K562 (cell line): ENCODE measurements around the gene LYRM1. TPM values are rescaled to one million over a fixed set of nuclear protein-coding genes. Genes with fewer than 3 reads are reported as not detected.

ENCODE experiments used
- polyA plus RNA-seq, 8 experiments: library from polyadenylated mRNA; depleted of rRNA in 4 of 8; stranded (reverse) in 5 of 8; unstranded in 3 of 8; fragments of >200 nt; fragmentation: Nextera tagmentation in 2 of 8; fragmentation: Illumina TruSeq in 1 of 8; extraction: Ambion mirVana in 2 of 8; extraction: Trizol in 1 of 8; gene quantifications; 2 replicates each; pipeline versions ENCODE4 v1.2.1 to v1.2.3, GENCODE V29; 2011 to 2014; ENCODE audit warnings: inconsistent platforms in 1 of 8, missing spikeins in 1 of 8
- total RNA-seq, 7 experiments: library from RNA; depleted of rRNA in 6 of 7; stranded (reverse); fragments of >200 nt in 6 of 7; fragmentation: Illumina TruSeq in 2 of 7; extraction: Trizol in 2 of 7; gene quantifications; 2 replicates each; pipeline versions ENCODE4 v1.2.1 to v1.2.3, GENCODE V29; 2011 to 2021; ENCODE audit warnings: low replicate concordance in 1 of 7
- TF ChIP-seq, protein P1 (sequence below): fragments of 200-600 bp; sonication (generic); IDR thresholded peaks from one replicate; pipeline ENCODE4 v1.6.1; 2012; ENCODE audit warnings: mild to moderate bottlenecking, low read depth, low read length, inconsistent platforms
- TF ChIP-seq, protein P2 (sequence below): fragments of 250-450 bp; sonication (Bioruptor Pico); IDR thresholded peaks from 2 replicates; pipeline ENCODE4 v1.4.0; 2020

The LYRM1 gene
- total and polyA plus RNA-seq, 9 of the 15 experiments (the other 6 are each of a cell fraction or from before 2014, with no cell fraction given): 17.5 to 44.1 (median 32.7) TPM

DNA sequence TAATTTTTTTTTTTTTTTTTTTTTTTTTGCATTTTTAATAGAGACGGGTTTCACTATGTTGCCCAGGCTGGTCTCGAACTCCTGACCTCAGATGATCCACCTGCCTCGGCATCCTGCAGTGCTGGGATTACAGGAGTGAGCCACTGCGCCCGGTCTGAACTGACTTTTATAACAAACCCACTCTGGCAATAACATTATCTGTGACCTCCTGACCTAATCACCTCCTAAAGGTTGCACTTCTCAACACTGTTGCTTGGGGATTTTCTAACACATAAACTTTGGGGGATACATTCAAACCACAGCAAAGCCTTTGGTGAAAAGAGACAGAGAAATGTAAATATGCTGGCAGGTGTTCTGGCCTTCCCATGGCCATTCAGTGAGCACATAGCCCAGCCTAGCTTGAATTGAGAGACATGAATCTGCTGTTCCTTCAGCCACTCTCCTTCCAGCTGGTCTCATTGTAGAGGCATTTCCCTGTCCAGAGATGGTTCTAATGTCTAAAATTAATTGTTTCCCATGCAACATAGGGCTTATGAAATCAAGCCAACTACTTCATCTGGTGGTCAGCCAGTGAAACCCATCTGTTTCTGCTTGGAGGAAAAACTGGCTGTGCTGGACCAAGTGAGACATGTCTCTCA is 28.3 kb downstream of the LYRM1 start (continued):
- TF ChIP-seq, protein P1, sequence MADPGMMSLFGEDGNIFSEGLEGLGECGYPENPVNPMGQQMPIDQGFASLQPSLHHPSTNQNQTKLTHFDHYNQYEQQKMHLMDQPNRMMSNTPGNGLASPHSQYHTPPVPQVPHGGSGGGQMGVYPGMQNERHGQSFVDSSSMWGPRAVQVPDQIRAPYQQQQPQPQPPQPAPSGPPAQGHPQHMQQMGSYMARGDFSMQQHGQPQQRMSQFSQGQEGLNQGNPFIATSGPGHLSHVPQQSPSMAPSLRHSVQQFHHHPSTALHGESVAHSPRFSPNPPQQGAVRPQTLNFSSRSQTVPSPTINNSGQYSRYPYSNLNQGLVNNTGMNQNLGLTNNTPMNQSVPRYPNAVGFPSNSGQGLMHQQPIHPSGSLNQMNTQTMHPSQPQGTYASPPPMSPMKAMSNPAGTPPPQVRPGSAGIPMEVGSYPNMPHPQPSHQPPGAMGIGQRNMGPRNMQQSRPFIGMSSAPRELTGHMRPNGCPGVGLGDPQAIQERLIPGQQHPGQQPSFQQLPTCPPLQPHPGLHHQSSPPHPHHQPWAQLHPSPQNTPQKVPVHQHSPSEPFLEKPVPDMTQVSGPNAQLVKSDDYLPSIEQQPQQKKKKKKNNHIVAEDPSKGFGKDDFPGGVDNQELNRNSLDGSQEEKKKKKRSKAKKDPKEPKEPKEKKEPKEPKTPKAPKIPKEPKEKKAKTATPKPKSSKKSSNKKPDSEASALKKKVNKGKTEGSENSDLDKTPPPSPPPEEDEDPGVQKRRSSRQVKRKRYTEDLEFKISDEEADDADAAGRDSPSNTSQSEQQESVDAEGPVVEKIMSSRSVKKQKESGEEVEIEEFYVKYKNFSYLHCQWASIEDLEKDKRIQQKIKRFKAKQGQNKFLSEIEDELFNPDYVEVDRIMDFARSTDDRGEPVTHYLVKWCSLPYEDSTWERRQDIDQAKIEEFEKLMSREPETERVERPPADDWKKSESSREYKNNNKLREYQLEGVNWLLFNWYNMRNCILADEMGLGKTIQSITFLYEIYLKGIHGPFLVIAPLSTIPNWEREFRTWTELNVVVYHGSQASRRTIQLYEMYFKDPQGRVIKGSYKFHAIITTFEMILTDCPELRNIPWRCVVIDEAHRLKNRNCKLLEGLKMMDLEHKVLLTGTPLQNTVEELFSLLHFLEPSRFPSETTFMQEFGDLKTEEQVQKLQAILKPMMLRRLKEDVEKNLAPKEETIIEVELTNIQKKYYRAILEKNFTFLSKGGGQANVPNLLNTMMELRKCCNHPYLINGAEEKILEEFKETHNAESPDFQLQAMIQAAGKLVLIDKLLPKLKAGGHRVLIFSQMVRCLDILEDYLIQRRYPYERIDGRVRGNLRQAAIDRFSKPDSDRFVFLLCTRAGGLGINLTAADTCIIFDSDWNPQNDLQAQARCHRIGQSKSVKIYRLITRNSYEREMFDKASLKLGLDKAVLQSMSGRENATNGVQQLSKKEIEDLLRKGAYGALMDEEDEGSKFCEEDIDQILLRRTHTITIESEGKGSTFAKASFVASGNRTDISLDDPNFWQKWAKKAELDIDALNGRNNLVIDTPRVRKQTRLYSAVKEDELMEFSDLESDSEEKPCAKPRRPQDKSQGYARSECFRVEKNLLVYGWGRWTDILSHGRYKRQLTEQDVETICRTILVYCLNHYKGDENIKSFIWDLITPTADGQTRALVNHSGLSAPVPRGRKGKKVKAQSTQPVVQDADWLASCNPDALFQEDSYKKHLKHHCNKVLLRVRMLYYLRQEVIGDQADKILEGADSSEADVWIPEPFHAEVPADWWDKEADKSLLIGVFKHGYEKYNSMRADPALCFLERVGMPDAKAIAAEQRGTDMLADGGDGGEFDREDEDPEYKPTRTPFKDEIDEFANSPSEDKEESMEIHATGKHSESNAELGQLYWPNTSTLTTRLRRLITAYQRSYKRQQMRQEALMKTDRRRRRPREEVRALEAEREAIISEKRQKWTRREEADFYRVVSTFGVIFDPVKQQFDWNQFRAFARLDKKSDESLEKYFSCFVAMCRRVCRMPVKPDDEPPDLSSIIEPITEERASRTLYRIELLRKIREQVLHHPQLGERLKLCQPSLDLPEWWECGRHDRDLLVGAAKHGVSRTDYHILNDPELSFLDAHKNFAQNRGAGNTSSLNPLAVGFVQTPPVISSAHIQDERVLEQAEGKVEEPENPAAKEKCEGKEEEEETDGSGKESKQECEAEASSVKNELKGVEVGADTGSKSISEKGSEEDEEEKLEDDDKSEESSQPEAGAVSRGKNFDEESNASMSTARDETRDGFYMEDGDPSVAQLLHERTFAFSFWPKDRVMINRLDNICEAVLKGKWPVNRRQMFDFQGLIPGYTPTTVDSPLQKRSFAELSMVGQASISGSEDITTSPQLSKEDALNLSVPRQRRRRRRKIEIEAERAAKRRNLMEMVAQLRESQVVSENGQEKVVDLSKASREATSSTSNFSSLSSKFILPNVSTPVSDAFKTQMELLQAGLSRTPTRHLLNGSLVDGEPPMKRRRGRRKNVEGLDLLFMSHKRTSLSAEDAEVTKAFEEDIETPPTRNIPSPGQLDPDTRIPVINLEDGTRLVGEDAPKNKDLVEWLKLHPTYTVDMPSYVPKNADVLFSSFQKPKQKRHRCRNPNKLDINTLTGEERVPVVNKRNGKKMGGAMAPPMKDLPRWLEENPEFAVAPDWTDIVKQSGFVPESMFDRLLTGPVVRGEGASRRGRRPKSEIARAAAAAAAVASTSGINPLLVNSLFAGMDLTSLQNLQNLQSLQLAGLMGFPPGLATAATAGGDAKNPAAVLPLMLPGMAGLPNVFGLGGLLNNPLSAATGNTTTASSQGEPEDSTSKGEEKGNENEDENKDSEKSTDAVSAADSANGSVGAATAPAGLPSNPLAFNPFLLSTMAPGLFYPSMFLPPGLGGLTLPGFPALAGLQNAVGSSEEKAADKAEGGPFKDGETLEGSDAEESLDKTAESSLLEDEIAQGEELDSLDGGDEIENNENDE: no peak
- TF ChIP-seq, protein P2, sequence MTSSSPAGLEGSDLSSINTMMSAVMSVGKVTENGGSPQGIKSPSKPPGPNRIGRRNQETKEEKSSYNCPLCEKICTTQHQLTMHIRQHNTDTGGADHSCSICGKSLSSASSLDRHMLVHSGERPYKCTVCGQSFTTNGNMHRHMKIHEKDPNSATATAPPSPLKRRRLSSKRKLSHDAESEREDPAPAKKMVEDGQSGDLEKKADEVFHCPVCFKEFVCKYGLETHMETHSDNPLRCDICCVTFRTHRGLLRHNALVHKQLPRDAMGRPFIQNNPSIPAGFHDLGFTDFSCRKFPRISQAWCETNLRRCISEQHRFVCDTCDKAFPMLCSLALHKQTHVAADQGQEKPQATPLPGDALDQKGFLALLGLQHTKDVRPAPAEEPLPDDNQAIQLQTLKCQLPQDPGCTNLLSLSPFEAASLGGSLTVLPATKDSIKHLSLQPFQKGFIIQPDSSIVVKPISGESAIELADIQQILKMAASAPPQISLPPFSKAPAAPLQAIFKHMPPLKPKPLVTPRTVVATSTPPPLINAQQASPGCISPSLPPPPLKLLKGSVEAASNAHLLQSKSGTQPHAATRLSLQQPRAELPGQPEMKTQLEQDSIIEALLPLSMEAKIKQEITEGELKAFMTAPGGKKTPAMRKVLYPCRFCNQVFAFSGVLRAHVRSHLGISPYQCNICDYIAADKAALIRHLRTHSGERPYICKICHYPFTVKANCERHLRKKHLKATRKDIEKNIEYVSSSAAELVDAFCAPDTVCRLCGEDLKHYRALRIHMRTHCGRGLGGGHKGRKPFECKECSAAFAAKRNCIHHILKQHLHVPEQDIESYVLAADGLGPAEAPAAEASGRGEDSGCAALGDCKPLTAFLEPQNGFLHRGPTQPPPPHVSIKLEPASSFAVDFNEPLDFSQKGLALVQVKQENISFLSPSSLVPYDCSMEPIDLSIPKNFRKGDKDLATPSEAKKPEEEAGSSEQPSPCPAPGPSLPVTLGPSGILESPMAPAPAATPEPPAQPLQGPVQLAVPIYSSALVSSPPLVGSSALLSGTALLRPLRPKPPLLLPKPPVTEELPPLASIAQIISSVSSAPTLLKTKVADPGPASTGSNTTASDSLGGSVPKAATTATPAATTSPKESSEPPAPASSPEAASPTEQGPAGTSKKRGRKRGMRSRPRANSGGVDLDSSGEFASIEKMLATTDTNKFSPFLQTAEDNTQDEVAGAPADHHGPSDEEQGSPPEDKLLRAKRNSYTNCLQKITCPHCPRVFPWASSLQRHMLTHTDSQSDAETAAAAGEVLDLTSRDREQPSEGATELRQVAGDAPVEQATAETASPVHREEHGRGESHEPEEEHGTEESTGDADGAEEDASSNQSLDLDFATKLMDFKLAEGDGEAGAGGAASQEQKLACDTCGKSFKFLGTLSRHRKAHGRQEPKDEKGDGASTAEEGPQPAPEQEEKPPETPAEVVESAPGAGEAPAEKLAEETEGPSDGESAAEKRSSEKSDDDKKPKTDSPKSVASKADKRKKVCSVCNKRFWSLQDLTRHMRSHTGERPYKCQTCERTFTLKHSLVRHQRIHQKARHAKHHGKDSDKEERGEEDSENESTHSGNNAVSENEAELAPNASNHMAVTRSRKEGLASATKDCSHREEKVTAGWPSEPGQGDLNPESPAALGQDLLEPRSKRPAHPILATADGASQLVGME (CRISPR knock-in tag): no peak
